Activated T-cell treated with anti-CD3 and anti-CD28 coated beads, Interleukin-2, amount 50 U/mL, for 4 hours (primary cell): ENCODE measurements around the gene CERS4. TPM values are rescaled to one million over a fixed set of nuclear protein-coding genes. Genes with fewer than 3 reads are reported as not detected.

Experiments used
- ATAC-seq, 2 donors: fragments of 200-7000 bp; cut with Tn5 transposase; one replicate each; pipeline ENCODE4 v1.10.0; 2021
- DNase-seq: peaks from one replicate; pipeline ENCODE4 v3.0.0-alpha.2; 2020
- H3K27me3 Mint-ChIP-seq: one replicate; pipeline ENCODE4 v1.8.0; 2021; ENCODE audit warnings: low read depth, mixed read lengths
- H3K36me3 Mint-ChIP-seq: one replicate; pipeline ENCODE4 v1.8.0; 2022; ENCODE audit warnings: mixed read lengths; ENCODE audit not compliant: insufficient read depth
- H3K4me1 Mint-ChIP-seq: one replicate; pipeline ENCODE4 v1.8.0; 2021; ENCODE audit warnings: low read depth, mixed read lengths
- H3K4me3 Mint-ChIP-seq: one replicate; pipeline ENCODE4 v1.8.0; 2021; ENCODE audit warnings: mild to moderate bottlenecking, moderate library complexity, mixed read lengths
- H3K9me3 Mint-ChIP-seq: one replicate; pipeline ENCODE4 v1.8.0; 2021; ENCODE audit warnings: mixed read lengths
- total RNA-seq, 3 donors: library from RNA; stranded (reverse); gene quantifications; one replicate each; pipeline ENCODE4 v1.2.1, GENCODE V29; 2021

Gene CERS4
- total RNA-seq, 3 donors from 2014 or later = 16.8 to 24.1 (median 19.6) TPM

- no peaks in the 10 kb centered on the region for H3K27me3 Mint-ChIP-seq
- H3K4me3 Mint-ChIP-seq = peak overlapping the region; percentile 95
- H3K4me1 Mint-ChIP-seq = peaks cover 32% of the 10 kb centered on the region
- DNase-seq (no peak), ATAC-seq (no peak)
- peaks cover 9% of the 10 kb centered on the region for H3K36me3 Mint-ChIP-seq
- H3K9me3 Mint-ChIP-seq = no peaks in the 10 kb centered on the region
Observed at GRCh38 chr19:8306235-8307054, 97.3 kb downstream of the CERS4 start.

DNA sequence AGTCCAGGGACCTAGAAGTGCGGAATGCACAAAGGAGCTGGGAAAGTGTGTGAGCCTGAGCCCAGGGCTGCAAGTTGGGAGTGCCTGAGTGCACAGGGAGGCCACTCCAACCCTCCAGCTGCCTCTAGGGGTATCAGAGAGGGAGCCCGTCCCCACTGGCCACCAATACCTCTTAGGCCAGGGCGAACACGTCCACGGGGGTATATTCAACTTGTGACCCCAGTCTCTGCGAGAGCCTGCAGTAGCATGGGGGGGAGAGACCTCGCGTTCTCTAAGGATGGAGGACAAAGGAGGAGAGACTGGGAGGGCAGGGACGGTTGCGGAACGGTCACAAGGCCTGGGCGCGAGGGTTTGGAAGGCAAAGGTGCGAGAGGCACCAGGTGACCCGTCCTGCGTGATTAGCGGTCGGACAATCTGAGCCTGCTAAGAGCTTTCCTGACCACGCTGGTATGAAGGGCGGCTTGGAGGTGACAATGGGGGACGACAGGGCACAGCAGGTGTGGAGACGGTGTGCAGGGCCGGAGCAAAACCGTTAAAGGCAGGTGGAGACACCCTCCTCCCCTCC, 98.3 kb downstream of the CERS4 start:
- Mint-ChIP-seq H3K36me3 (peaks cover 6% of the 10 kb centered on the region), H3K9me3 (no peaks in the 10 kb centered on the region), H3K27me3 (no peaks in the 10 kb centered on the region), H3K4me1 (peaks cover 32% of the 10 kb centered on the region), H3K4me3 (peak overlapping the region; percentile 95)
- ATAC-seq (no peak), DNase-seq (no peak)

- ATAC-seq (peak; percentile 95 to 96), DNase-seq (peak; percentile 77)
- Mint-ChIP-seq H3K4me1 (peaks cover 32% of the 10 kb centered on the region), H3K4me3 (peak within 1 kb of the TSS; percentile 95), H3K36me3 (peaks cover 6% of the 10 kb centered on the region), H3K9me3 (no peaks in the 10 kb centered on the region), H3K27me3 (no peaks in the 10 kb centered on the region)
Observed at GRCh38 chr19:8307965-8308866, 99.0 kb downstream of the CERS4 start, which contains the start of gene CD320. Gene CD320 (minus strand): TSS chr19:8308358. CDS start chr19:8308290, 68 bp downstream.

DNA sequence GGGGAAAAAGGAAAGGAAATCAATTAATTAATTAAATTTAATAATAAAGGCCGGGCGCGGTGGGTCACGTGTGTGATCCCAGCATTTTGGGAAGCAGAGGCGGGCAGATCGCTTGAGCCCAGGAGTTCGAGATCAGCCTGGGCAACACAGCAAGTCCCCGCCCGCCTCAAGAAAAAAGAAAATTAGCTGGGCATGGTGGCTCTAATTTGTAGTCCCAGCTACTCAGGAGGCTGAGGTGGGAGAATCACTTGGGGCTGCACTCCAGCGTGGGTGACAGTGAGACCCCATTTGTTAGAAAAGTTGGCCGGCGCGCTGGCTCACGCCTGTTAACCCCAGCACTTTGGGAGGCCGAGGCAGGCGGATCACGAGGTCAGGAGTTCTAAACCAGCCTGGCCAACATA, 99.7 kb downstream of the CERS4 start:
- peaks cover 6% of the 10 kb centered on the region for H3K36me3 Mint-ChIP-seq
- no peak for ATAC-seq
- no peak for DNase-seq
- H3K4me3 Mint-ChIP-seq = peak overlapping the region; percentile 95
- H3K4me1 Mint-ChIP-seq = peaks cover 32% of the 10 kb centered on the region
- H3K9me3 Mint-ChIP-seq = no peaks in the 10 kb centered on the region
- H3K27me3 Mint-ChIP-seq = no peaks in the 10 kb centered on the region

- H3K4me1 Mint-ChIP-seq = peaks cover 32% of the 10 kb centered on the region
- H3K9me3 Mint-ChIP-seq = no peaks in the 10 kb centered on the region
- peaks cover 7% of the 10 kb centered on the region for H3K36me3 Mint-ChIP-seq
- no peaks in the 10 kb centered on the region for H3K27me3 Mint-ChIP-seq
- ATAC-seq (no peak), DNase-seq (no peak)
- H3K4me3 Mint-ChIP-seq = no peak overlapping the region
Observed at GRCh38 chr19:8310342-8311055, 101.3 kb downstream of the CERS4 start.

DNA sequence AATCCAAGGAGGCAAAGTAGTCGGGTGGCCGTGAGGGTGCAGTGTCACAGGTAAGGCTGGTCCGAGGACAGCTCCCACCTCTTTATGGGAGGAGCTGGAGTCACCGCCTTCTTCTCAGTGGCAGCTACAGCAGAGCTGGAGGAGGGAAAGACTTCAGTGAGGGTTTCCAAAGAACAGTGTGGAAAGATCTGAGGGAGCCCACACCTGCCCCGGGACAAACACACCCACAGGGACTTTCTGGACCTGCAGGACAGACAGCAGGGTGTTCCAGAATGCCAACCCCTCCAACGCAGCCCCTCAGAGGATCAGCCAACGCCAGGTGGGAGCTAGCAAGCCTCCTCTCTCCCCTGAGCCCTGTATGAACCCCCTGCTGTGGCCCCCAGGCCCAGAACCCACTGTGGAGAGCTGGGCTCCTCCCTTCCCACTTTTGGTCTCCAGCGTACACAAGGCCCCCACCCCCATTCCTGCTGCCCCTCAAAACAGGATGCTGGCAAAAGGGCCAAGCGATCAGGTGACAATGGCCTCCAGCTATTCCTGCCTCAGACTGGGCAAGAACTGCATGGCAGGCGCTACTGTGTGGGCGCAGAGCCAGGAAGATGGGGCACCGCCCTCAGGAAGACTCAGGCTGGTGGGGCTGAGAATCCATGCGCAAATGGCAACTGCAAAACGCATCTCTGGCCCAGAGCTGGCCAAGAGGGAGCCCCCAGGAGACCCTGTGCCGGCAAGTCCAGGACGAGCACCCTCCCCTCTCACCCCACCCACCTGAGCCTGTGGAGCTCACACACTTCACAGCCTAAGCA, 102.5 kb downstream of the CERS4 start:
- Mint-ChIP-seq H3K4me3 (no peak overlapping the region), H3K27me3 (no peaks in the 10 kb centered on the region), H3K36me3 (peaks cover 10% of the 10 kb centered on the region), H3K9me3 (no peaks in the 10 kb centered on the region), H3K4me1 (peaks cover 25% of the 10 kb centered on the region)
- ATAC-seq (no peak), DNase-seq (no peak)

Other genes starting within 250 kb of the CERS4 start
- 100 to 1,000 TPM; 160 to 171 (median 161) TPM for gene ELAVL1, start 203.7 kb upstream of the CERS4 start, total RNA-seq
- gene CCL25, start 156.6 kb upstream of the CERS4 start, total RNA-seq = not detected
- under 1 TPM in 1 of 3 donors, not detected in 2; 0.03 TPM for gene FBN3, start 59.8 kb upstream of the CERS4 start, total RNA-seq
- 100 to 1,000 TPM; 142 to 175 (median 145) TPM for gene CD320, start 99.0 kb downstream of the CERS4 start, total RNA-seq
- 10 to 100 TPM; 81.8 to 96.8 (median 93.0) TPM for gene NDUFA7, start 112.0 kb downstream of the CERS4 start, total RNA-seq
- 1,000 to 10,000 TPM; 2,484 to 2,756 (median 2,693) TPM for gene RPS28, start 112.1 kb downstream of the CERS4 start, total RNA-seq
- gene KANK3, start 133.9 kb downstream of the CERS4 start, total RNA-seq = under 1 TPM in 2 of 3 donors, not detected in 1; 0.41 to 0.43 TPM
- gene ANGPTL4, start 154.8 kb downstream of the CERS4 start, total RNA-seq = under 1 TPM in 1 of 3 donors, not detected in 2; 0.24 TPM
- 10 to 100 TPM; 69.5 to 73.9 (median 71.4) TPM for gene RAB11B, start 181.0 kb downstream of the CERS4 start, total RNA-seq
- 1 to 10 TPM; 6.4 to 9.5 (median 6.7) TPM for gene MARCHF2, start 203.9 kb downstream of the CERS4 start, total RNA-seq
- gene HNRNPM, start 235.6 kb downstream of the CERS4 start, total RNA-seq = 100 to 1,000 TPM; 448 to 486 (median 453) TPM